HUDEP-2 (cell line): ENCODE results near the gene FUNDC1.

Experiments used
- DNase-seq, 76 experiments: peaks; one replicate each; lab custom pipeline; 2025; ENCODE audit not compliant: unreplicated experiment in 76 of 76; lab: John Stamatoyannopoulos, UW

FUNDC1 gene

GRCh38 chrX:44483965-44484606 lies 58.6 kb downstream of the FUNDC1 start:
- DNase-seq, result peak in 20 of 76 experiments; percentile 0 to 26 (median 2)

GRCh38 chrX:44482575-44482974 lies 60.1 kb downstream of the FUNDC1 start:
- DNase-seq, result no peak

- DNase-seq, result no peak
Observed at GRCh38 chrX:44480591-44480990, 62.1 kb downstream of the FUNDC1 start.

- no peak for DNase-seq
Observed at GRCh38 chrX:44474410-44474809, 68.2 kb downstream of the FUNDC1 start.
